GF-D8 (cell line): ENCODE data around the gene ARHGEF28.

ENCODE experiments used
- DNase-seq: peaks from one replicate; lab custom pipeline; 2025; lab: John Stamatoyannopoulos, UW

The ARHGEF28 gene, protein sequence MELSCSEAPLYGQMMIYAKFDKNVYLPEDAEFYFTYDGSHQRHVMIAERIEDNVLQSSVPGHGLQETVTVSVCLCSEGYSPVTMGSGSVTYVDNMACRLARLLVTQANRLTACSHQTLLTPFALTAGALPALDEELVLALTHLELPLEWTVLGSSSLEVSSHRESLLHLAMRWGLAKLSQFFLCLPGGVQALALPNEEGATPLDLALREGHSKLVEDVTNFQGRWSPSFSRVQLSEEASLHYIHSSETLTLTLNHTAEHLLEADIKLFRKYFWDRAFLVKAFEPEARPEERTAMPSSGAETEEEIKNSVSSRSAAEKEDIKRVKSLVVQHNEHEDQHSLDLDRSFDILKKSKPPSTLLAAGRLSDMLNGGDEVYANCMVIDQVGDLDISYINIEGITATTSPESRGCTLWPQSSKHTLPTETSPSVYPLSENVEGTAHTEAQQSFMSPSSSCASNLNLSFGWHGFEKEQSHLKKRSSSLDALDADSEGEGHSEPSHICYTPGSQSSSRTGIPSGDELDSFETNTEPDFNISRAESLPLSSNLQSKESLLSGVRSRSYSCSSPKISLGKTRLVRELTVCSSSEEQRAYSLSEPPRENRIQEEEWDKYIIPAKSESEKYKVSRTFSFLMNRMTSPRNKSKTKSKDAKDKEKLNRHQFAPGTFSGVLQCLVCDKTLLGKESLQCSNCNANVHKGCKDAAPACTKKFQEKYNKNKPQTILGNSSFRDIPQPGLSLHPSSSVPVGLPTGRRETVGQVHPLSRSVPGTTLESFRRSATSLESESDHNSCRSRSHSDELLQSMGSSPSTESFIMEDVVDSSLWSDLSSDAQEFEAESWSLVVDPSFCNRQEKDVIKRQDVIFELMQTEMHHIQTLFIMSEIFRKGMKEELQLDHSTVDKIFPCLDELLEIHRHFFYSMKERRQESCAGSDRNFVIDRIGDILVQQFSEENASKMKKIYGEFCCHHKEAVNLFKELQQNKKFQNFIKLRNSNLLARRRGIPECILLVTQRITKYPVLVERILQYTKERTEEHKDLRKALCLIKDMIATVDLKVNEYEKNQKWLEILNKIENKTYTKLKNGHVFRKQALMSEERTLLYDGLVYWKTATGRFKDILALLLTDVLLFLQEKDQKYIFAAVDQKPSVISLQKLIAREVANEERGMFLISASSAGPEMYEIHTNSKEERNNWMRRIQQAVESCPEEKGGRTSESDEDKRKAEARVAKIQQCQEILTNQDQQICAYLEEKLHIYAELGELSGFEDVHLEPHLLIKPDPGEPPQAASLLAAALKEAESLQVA (N-terminal part only)

DNA sequence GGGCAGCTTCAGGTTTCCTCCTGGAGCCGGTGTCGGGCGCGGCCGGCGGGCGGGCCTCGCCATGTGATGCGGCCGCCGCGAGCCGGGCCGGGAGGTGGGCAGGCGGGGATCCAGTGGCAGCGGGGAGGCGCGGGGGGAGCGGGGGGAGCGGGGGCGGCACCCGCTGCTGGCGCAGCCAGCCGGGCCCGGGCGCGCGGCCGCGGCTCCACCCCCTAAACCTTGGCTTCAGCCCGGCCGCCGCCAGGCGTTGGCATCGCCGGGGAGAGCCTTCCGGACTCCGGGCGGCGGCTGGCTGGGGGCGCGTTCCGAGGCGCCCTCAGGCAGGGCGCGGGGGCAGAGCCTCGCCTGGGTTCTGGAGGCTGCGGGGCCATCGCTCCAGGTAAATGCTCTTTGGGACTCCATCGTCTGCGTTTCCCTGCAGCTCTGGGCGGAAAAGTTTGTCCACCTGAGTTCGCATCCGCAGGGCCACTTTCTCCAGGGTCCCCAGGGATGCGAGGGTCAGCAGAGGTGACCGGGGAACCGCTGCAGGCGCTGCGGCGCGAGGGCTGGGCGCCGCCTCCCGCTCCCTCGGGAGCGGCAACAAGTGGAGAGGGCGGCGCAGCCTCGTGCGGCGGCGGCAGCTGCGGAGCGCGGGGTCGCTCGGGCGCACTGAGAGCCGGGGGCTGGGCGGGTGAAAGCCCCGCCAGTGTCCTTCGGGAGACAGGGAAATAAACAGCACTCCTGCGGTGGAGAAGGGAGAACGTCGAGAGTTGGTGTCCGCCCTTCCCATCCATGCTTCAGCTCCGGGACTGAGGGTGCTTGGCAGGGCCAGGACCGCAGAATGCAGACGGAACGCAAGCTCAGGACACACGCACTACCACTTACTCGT, at the start of gene ARHGEF28:
ARHGEF28 (plus strand) TSS at position 253 of the 868 bp plus-strand sequence. CDS start 58,656 bp downstream, outside the sequence.
- no peak for DNase-seq

DNA sequence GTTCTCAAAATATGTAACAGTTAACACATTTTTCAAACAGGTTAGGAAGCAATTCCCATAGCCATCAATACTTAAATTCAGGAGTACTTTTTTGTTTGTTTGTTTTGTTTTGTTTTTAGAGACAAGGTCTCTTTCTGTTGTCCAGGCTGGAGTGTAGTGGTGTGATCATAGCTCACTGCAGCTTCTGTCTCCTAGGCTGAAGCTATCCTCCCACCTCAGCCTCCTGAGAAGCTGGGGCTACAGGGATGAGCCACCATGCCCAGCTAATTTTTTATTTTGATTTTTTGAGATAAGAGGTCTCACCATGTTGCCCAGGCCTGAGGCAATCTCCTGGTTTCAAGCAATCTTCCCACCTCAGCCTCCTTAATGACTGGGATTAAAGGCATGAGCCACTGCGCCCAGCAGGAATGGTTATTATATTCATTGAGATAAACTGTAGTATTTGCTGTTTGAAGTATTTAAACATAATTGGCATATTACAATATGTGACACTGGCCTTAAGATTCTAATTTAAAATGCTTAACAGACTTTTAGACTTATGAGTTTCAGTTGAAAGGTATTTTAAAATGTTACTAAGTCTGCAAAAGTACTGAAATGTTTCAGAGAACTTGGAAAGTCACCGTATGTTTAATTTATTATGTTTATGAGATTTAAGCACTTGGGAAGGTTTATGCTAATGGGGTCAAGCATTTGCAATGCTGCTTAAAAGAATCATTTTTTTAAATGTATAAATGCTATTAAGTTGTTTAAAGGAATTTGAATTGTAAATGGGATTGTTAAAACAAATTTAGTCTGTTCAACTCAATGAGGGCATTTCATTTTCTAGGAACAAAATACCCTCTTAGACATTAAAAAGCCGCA, 43.5 kb upstream of the ARHGEF28 start:
- no peak for DNase-seq

DNA sequence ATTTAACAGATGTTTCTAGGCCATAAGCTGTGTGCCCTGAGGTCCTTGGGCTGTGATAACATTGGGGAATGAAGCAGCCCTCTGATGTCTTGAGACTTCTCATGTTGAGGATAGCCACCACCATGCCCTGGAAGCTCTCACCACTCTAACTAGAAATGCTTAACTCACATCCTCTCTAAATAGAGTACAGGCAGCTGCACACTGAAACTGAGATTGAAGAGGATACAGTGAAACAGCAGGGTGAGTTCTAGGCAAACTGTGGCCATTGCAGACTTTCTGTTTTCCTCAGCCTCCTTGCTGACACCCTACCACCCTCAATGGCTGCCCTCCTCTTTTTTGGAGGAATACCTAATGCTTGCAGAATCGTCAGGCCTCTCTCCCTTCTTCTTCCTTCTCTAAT, 38.1 kb upstream of the ARHGEF28 start:
- no peak for DNase-seq

DNA sequence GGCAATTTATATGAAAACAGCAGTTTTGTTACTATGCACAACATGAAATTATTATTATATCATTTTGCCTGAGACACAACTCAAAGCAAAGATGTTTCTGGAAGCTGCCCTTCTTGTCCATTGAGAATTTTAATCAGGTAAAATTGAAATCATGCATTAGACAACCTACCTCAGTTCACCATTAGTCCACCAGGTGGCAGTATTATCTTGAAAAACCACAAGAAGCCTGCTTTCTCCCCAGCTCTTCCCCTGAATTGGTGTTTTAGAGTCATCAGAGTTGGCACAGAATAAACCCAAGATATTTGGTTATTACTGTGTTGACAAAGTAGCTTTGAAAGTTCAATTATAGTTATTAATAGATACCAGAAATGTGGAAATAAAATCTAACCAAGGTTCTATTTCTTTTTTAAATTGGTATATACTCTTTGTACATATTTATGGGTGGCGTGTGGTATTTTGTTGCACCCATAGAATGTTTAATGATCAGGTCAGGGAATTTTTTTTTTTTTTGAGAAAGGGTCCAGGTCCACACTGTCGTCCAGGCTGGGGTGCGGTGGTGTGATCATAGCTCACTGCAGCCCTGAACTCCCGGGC, 34.8 kb upstream of the ARHGEF28 start:
- DNase-seq, result peak; percentile 21

DNA sequence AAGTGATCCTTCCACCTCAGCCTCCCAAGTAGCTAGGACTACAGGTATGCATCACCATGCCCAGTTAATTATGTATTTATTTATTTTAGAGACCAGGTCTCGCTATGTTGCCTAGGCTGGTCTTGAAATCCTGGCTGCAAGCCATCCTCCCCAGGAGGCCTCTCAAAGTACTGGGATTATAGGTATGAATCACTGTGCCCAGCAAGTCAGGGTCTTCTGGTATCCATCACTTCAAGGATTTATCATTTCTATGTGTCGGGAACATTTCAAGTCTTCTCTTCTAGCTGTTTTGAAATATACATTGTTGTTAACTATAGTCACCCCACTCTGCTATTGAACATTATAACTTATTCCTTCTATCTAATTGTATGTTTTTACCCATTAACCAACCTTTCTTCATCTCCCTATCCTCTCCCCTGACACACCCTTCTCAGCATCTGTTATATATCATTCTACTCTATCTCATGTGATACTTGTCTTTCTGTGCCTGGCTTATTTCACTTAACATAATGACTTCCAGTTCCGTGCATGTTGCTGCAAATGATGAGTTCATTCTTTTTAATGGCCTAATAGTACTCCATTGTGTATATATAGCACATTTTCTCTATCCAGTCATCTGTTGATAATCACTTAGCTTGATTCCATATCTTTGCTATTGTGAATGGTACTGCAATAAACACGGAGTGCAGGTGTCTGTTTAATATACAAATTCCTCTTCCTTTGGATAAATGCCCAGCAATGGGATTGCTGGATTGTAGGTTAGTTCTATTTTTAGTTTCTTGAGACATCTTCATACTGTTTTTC, 34.1 kb upstream of the ARHGEF28 start:
- DNase-seq, result no peak

DNA sequence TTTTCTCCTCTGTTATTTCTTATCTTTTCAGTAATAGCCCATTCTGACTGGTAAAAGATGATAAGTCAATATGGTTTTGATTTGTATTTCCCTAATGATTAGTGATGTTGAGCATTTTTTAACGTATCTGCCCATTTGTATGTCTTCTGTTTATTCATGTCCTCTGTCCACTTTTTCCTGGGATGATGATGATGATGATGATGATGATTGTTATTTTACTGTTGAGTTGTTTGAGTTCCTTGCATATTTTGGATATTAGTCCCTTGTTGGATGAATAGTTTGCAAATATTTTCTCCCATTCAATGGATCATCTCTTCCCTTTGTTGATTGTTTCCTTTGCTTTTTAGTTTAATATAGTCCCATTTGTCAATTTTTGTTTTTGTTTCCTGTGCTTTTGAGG, 33.4 kb upstream of the ARHGEF28 start:
- no peak for DNase-seq

DNA sequence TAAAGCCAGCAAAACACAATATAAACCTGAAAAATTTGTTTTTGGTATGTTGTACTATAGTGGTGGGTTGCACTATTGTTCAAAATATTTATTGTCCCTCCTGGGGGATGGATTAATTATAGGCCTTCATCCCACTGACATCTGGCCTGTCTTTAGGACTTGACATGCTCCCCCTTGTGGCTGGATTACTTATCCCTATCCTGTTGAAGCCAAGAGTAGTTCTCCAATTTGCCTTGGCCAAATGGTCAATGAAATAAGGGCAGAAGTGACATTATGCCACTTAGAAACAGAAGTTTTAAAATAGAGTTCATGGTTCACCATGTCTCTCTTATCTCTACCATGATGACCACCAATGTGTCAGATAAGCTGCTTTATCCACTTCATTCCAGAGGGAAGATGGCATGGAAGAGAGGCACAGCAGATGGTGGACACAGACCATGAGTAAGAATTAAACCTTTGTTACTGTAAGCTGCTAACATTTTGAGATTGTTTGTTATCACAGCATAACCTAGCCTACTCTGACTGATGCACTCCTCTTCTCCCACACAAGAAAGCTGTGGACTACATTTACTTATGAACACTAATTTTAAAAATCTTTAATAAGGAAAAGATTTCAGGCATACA, 29.2 kb upstream of the ARHGEF28 start:
- DNase-seq, result no peak

DNA sequence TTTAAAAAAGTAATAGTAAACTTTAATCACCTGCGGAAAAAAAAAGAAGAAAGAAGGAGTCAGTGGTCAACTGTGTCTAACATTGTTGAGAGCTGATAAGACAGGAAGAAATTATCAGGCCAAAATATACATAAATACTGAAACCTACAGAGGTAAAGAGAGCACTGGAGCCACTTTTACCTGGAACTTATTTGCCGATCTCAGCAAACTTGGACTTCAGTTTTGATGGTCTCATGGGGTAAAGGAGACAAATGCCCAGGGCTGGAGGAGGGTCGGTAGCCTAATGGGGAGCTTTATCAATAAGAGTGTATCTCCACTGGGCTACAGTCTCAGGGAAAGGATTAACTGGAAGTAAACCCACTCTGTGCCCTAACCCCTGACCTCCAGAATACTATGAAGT, 26.6 kb upstream of the ARHGEF28 start:
- no peak for DNase-seq

DNA sequence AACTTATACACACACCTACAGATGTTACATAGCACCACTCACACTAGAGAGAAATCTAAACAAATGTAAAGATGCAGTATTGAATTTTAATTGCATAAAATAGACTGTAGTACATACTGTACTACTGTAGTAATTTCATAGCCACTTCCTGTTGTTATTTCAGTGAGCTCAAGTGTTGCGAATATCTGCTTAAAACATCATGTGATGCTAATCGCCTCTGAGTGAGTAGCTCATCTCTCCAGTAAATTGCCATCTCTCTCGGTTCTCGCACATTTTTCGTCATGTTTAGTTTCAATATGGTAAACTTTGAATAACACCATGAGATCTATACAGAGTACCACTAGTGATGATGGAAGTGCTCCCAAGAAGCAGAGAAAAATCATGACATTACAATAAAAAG, 22.0 kb upstream of the ARHGEF28 start:
- no peak for DNase-seq

DNA sequence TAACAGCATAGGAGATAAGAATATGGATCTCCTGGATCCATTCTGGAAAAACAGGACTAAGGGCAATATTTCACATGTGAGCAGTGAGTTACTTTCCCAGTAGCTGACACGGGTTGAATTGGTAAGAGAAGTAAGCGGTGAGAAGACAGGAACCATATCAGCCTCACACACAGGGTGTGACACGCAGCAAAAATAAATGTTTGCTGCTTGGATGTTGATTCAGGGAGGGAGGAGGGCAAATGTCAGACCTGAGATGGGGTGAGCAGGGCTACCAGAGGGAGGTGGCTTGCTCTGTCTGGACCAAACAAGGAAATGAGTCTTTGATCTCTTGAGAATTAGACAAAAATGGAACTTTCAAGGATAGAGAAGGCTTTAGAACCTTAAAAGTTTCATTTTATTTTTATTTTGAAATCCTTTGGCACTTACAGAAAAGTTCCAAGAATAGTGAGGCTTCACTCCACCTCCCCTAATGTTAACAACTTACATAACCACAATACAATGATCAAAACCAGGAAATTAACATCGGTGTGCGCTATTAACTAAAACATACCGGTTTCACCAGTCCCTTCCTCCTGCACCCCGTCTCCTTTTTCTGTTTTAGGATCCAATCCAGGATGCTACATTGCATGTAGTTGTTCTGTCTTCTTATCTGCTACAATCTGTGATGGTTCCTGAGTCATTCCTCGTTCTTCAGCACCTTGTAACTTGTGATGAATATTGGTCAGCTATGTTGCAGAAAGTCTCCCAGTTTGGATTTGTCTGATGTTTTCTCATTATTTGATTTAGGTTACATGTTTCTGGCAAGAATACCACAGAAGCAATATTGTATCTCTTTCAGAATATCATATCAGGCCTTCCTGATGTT, 20.5 kb upstream of the ARHGEF28 start:
- no peak for DNase-seq

DNA sequence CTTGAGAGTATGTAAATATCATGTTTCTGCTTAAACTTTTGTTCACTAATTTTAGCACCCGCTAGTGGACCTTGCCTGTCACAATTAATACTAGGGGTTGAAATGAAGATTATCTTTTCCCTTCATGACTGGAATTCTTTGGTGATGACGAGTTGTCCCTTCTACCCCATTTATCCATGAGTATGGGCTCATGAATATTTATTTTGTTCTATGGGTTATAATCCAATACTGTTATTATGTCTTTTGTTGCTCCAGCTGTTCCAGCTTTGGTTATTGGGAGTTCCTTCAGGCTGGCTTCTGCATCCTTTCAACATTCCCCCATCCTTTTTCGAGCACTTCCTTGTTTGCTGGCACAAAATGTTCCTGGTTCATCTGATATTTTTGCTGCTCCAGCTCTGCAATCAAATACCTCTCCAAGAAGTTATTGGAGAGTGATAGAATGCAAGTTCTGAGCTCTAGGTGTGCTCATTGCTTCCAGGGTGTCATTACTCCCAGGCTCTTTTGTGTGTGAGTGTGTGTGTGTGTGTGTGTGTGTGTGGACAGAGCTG, 19.7 kb upstream of the ARHGEF28 start:
- no peak for DNase-seq

DNA sequence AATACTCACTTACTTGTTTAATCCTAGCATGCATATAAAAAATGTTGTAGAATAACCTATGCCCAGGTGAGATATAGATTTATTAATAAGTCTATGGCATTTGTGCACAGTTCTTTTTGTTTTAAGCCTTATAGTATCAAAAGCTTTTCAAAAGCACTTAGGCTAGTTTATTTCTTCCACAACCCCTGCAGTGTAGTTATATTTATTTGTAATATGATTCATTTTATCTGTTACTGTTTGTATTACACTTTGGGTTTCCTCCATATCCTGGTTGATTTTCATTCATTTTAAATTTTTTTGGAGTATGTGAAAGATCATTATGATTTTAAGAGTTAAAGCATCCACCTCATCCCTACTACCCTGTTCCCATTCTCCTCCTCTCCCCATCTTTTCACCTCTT, 18.8 kb upstream of the ARHGEF28 start:
- no peak for DNase-seq

DNA sequence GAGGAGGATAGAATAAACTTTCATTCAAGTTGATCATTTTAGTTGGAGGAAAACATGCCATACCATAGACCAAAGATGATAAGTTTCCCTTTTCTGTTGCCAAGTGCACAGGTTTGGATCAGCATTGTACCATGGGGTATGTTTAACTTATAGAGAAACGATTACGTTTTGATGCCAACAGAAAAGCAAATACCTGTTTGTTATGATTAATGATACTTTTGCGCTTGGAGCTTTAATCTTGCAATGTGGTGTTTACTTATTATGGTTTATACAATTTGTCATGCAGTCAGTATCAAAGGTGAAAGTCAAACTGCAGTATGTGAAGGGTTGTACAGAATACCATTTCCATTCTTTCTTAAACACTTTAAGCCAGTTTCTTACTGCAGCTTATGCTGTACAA, 13.2 kb upstream of the ARHGEF28 start:
- no peak for DNase-seq

DNA sequence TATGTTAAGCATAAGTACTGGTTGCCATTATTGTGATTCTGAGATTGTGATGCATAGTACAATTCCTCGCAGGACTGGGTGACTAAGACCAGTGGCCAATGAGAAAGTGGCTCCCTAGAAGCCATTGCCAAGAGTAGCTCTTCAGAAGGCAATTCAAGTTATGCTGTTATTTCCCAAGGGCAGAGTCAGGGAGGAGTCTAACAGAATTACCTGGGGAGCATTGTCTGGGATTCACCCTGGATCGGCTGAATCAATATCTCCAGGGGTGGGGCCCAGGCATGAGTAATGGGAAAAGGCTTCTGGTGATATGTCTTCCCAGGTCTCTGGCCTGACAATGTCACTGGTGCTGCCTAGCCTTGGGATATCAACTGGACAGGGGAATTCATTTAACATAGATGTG, 10.9 kb upstream of the ARHGEF28 start:
- no peak for DNase-seq

DNA sequence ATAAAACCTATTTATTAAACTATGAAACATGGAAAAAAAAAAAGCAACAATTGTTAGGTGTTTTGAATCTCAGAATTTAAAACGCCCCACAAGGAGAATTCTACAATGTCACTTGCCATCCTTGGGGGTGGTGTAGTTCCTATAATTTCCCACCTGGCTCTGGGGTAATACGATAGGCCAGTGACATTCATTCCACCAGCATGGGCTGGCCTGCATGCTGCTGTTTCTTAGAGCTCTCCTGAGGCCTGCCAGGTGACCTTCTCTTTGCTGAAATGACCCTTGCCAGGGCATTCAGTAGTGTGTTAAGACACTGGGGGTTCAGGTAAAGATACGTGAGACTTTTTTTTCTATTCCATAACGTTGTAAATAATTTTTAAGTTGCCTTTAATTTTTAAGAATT, 10.0 kb upstream of the ARHGEF28 start:
- DNase-seq, result no peak

DNA sequence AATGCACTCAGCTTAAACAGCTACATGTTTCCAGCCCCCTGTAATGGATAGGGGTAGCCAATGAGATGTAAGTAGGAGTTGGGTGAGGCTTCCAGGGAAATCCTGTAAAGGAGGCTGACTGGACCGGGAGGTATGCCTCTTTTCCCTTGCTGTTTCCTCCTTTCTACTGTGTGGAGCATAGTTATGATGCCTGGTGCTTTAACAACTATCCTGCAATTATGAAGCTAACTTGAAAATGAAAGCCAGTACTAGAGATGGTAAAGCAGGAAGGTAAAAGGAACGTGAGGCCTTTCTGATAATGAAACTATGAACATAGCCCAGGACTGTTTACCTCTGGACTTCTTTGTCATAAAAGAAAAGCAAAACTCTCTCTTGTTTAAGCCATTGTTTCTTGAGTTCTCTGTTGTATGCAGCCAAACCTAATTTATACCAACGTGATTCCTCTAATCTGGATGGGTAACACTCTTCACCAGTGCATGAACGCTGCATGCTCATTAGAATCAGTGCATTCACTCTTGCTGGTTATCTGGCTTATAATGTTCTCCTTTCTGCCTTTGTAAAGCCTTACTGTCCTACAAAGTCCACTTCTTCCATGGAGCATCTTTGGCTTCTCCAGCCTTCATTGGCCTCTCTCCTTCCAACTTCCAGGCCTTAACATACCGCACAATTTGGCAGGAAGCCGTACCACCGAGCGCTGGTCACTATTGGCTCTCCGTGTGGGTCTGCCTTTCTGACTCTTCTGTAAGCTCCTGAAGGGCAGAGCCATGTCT, 8.3 kb upstream of the ARHGEF28 start:
- DNase-seq, result no peak
